WTC11 (cell line): ENCODE results near the gene AIP. TPM values are rescaled to one million over a fixed set of nuclear protein-coding genes. Genes with fewer than 3 reads are reported as not detected.

Experiments used
- ATAC-seq: fragments of 200-7000 bp; cut with Tn5 transposase; 2 replicates; pipeline ENCODE4 v1.10.0; 2021; ENCODE audit warnings: mild to moderate bottlenecking, moderate library complexity
- CTCF ChIA-PET: fragments of 300-600 bp; sonication (Branson Sonifier 250); formaldehyde crosslinking; loops from one replicate; lab custom pipeline; 2021; ENCODE audit warnings: antibody characterized with exemption; lab: Charles Lee
- POLR2A ChIA-PET: fragments of 350-600 bp; sonication (Branson Sonifier 250); formaldehyde crosslinking; loops from one replicate; lab custom pipeline; 2021; ENCODE audit warnings: antibody characterized with exemption; lab: Charles Lee
- DNase-seq: peaks from one replicate; pipeline ENCODE4 v3.0.0; 2021; ENCODE audit warnings: low spot score
- H3K27ac Mint-ChIP-seq: 2 replicates; pipeline ENCODE4 v1.8.0; 2021; ENCODE audit warnings: mixed read lengths
- H3K27me3 Mint-ChIP-seq: 2 replicates; pipeline ENCODE4 v1.8.0; 2021; ENCODE audit warnings: low read depth, mild to moderate bottlenecking, moderate library complexity, mixed read lengths
- H3K36me3 Mint-ChIP-seq: 2 replicates; pipeline ENCODE4 v1.8.0; 2021; ENCODE audit warnings: mixed read lengths
- H3K4me1 Mint-ChIP-seq: 2 replicates; pipeline ENCODE4 v1.8.0; 2022; ENCODE audit warnings: mixed read lengths
- H3K4me3 Mint-ChIP-seq: 2 replicates; pipeline ENCODE4 v1.8.0; 2021; ENCODE audit warnings: mild to moderate bottlenecking, moderate library complexity, mixed read lengths
- H3K9me3 Mint-ChIP-seq: 2 replicates; pipeline ENCODE4 v1.8.0; 2021; ENCODE audit warnings: mixed read lengths
- CREB1 ChIP-seq: sonication (generic); formaldehyde crosslinking; IDR thresholded peaks from 2 replicates; pipeline ENCODE4 v1.8.0; 2023; ENCODE audit warnings: mild to moderate bottlenecking, missing genetic modification reagents
- CREM ChIP-seq: sonication (generic); formaldehyde crosslinking; IDR thresholded peaks from 2 replicates; pipeline ENCODE4 v1.8.1; 2022; ENCODE audit warnings: mild to moderate bottlenecking, missing genetic modification reagents, moderate library complexity
- EMX1 ChIP-seq: fragments of 250-450 bp; sonication (Bioruptor Pico); IDR thresholded peaks from 2 replicates; pipeline ENCODE4 v1.8.0; 2021; ENCODE audit warnings: mild to moderate bottlenecking
- JUN ChIP-seq: sonication (generic); formaldehyde crosslinking; IDR thresholded peaks from 2 replicates; pipeline ENCODE4 v1.8.0; 2023; ENCODE audit warnings: mild to moderate bottlenecking, missing genetic modification reagents
- MYBL2 ChIP-seq: sonication (generic); formaldehyde crosslinking; IDR thresholded peaks from 2 replicates; pipeline ENCODE4 v1.8.1; 2023; ENCODE audit warnings: mild to moderate bottlenecking, moderate library complexity, missing genetic modification reagents
- NR3C1 ChIP-seq: sonication (generic); formaldehyde crosslinking; conservative IDR thresholded peaks from 2 replicates; pipeline ENCODE4 v1.8.1; 2023; ENCODE audit warnings: low read depth, mild to moderate bottlenecking, missing genetic modification reagents
- SMAD3 ChIP-seq: sonication (generic); formaldehyde crosslinking; IDR thresholded peaks from 2 replicates; pipeline ENCODE4 v1.8.0; 2022; ENCODE audit warnings: missing genetic modification reagents, mild to moderate bottlenecking, borderline replicate concordance
- SMAD4 ChIP-seq: sonication (generic); formaldehyde crosslinking; IDR thresholded peaks from 2 replicates; pipeline ENCODE4 v1.8.0; 2022; ENCODE audit warnings: mild to moderate bottlenecking, missing genetic modification reagents
- TCF7 ChIP-seq: sonication (generic); formaldehyde crosslinking; IDR thresholded peaks from 2 replicates; pipeline ENCODE4 v1.8.0; 2022; ENCODE audit warnings: mild to moderate bottlenecking, low read depth, missing genetic modification reagents, moderate library complexity
- TEAD4 ChIP-seq: sonication (generic); formaldehyde crosslinking; IDR thresholded peaks from 2 replicates; pipeline ENCODE4 v1.8.0; 2022; ENCODE audit warnings: mild to moderate bottlenecking, missing genetic modification reagents
- ZBTB21 ChIP-seq: sonication (generic); formaldehyde crosslinking; IDR thresholded peaks from 2 replicates; pipeline ENCODE4 v1.8.1; 2023; ENCODE audit warnings: mild to moderate bottlenecking, missing genetic modification reagents, borderline replicate concordance
- ZNF138 ChIP-seq: sonication (generic); formaldehyde crosslinking; conservative IDR thresholded peaks from 2 replicates; pipeline ENCODE4 v1.8.1; 2022; ENCODE audit warnings: mild to moderate bottlenecking, moderate library complexity, missing genetic modification reagents
- ZNF416 ChIP-seq: fragments of 250-450 bp; sonication (Bioruptor Pico); IDR thresholded peaks from 2 replicates; pipeline ENCODE4 v1.9.0; 2021; ENCODE audit warnings: mild to moderate bottlenecking, inconsistent platforms
- ZNF423 ChIP-seq: fragments of 250-450 bp; sonication (Bioruptor Pico); IDR thresholded peaks from 2 replicates; pipeline ENCODE4 v2.1.2; 2022; ENCODE audit warnings: mild to moderate bottlenecking, moderate library complexity
- ZNF671 ChIP-seq: fragments of 250-450 bp; sonication (Bioruptor Pico); IDR thresholded peaks from 2 replicates; pipeline ENCODE4 v1.8.0; 2021; ENCODE audit warnings: mild to moderate bottlenecking
- total RNA-seq: library from RNA; stranded (reverse); gene quantifications from 3 replicates; pipeline ENCODE4 v1.2.3, GENCODE V29; 2021
- TF ChIP-seq, protein P1 (sequence below): fragments of 200-600 bp; IDR thresholded peaks from 2 replicates; pipeline ENCODE4 v1.8.0; 2022; ENCODE audit warnings: antibody characterized with exemption
- TF ChIP-seq, protein P2 (sequence below): sonication (generic); formaldehyde crosslinking; IDR thresholded peaks from 2 replicates; pipeline ENCODE4 v1.8.1; 2023; ENCODE audit warnings: mild to moderate bottlenecking, missing genetic modification reagents, borderline replicate concordance

The AIP gene
- total RNA-seq, 1 experiment from 2014 or later: 32.8 TPM

DNA sequence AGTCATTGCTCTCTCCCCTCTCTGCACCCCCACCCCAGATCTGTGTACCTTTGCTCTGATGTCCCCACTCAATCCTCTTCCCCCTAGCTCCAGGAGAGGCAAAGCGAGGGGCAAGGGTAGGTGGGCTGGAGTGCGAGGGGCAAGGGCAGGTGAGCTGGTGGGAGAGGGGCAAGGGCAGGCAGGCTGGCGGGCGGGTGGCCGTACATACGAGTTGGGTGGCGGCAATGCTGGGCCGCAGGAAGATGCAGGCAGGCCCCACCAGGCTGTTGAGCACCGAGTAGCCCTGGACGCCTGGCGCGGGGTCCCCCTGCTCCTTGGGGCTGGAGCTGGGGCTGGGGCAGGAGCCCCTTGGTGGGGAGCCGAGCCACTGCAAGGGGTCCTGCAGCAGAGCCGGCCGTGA lies 39.5 kb downstream of the AIP start:
- H3K9me3 Mint-ChIP-seq: peaks cover 12% of the 10 kb centered on the region
- H3K27me3 Mint-ChIP-seq: peaks cover 3% of the 10 kb centered on the region; the same call in 1 of the 2 replicates
- CTCF ChIA-PET: interaction anchor here (1.0 to 1.1 kb wide), 3 partner anchors 23 to 107 kb away, joined by 3 to 4 read pairs (median 4); partner anchors contain the start of gene NUDT8
- H3K27ac Mint-ChIP-seq: no peak overlapping the region
- no peaks in the 10 kb centered on the region for H3K36me3 Mint-ChIP-seq
- POLR2A ChIA-PET: no interaction called here
- ATAC-seq (no peak), DNase-seq (no peak)
- TF ChIP-seq NR3C1 (no peak), TCF7 (CRISPR knock-in tag) (no peak), ZNF423 (CRISPR knock-in tag) (no peak), JUN (CRISPR knock-in tag) (no peak), SMAD3 (CRISPR knock-in tag) (no peak), CREB1 (CRISPR knock-in tag) (no peak), TEAD4 (no peak), ZNF416 (CRISPR knock-in tag) (no peak)
- no peaks in the 10 kb centered on the region for H3K4me1 Mint-ChIP-seq
- H3K4me3 Mint-ChIP-seq: no peak overlapping the region

DNA sequence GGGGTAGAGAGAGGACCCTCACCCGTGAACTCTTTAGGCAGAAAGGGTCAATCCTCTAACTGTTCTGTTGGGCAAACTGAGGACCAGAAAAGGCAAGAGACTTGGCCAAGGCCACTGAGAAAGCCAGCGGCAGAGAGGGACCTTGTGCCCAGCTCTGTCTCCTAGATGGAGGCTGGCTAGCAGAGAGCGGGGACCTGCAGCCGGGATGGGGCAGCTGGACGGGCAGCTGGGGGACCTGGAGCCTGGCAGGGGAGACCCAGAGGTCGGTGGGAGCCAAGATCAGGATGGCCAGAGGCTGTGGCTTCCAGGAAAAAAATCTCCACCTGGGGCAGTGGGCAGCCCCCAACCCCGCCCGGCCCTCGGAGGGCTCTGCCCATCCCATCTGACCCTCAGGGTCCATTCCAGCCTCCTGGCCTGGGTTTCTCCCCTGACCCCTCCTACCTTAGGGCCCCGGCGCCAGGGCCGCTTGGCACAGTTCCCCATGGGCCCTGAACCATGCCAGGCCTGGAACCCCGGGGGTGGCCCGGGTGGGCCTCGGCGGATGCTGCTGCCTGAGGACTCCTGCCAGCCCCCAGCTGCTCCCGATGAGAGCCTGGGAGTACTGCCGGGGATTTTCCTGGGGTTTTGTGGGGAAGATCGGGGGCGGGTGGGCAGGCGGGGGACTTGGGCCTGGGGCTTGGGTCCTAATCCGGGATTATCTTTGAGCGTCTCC lies 40.2 kb downstream of the AIP start, which contains the start of gene CABP2:
TSS of gene CABP2 (minus strand) at position 603 of the 712 bp plus-strand sequence. CDS start at position 483, 120 bp downstream.
- ChIA-PET POLR2A (no interaction called here), CTCF (interaction anchor here (1.0 to 1.1 kb wide), 2 partner anchors 22 to 49 kb away, joined by 4 read pairs; no protein-coding TSS in a partner anchor)
- no peak for ATAC-seq
- Mint-ChIP-seq H3K4me1 (no peaks in the 10 kb centered on the region), H3K4me3 (no peak within 1 kb of the TSS), H3K36me3 (no peaks in the 10 kb centered on the region), H3K27ac (no peak within 1 kb of the TSS), H3K9me3 (peaks cover 16% of the 10 kb centered on the region), H3K27me3 (peaks cover 5% of the 10 kb centered on the region; the same call in 1 of the 2 replicates)
- DNase-seq: no peak
- TF ChIP-seq ZBTB21: no peak
- TF ChIP-seq CREM: no peak
- TF ChIP-seq, protein P1, sequence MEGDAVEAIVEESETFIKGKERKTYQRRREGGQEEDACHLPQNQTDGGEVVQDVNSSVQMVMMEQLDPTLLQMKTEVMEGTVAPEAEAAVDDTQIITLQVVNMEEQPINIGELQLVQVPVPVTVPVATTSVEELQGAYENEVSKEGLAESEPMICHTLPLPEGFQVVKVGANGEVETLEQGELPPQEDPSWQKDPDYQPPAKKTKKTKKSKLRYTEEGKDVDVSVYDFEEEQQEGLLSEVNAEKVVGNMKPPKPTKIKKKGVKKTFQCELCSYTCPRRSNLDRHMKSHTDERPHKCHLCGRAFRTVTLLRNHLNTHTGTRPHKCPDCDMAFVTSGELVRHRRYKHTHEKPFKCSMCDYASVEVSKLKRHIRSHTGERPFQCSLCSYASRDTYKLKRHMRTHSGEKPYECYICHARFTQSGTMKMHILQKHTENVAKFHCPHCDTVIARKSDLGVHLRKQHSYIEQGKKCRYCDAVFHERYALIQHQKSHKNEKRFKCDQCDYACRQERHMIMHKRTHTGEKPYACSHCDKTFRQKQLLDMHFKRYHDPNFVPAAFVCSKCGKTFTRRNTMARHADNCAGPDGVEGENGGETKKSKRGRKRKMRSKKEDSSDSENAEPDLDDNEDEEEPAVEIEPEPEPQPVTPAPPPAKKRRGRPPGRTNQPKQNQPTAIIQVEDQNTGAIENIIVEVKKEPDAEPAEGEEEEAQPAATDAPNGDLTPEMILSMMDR: no peak
- no peak for TF ChIP-seq ZNF671 (CRISPR knock-in tag)
- TF ChIP-seq, protein P2, sequence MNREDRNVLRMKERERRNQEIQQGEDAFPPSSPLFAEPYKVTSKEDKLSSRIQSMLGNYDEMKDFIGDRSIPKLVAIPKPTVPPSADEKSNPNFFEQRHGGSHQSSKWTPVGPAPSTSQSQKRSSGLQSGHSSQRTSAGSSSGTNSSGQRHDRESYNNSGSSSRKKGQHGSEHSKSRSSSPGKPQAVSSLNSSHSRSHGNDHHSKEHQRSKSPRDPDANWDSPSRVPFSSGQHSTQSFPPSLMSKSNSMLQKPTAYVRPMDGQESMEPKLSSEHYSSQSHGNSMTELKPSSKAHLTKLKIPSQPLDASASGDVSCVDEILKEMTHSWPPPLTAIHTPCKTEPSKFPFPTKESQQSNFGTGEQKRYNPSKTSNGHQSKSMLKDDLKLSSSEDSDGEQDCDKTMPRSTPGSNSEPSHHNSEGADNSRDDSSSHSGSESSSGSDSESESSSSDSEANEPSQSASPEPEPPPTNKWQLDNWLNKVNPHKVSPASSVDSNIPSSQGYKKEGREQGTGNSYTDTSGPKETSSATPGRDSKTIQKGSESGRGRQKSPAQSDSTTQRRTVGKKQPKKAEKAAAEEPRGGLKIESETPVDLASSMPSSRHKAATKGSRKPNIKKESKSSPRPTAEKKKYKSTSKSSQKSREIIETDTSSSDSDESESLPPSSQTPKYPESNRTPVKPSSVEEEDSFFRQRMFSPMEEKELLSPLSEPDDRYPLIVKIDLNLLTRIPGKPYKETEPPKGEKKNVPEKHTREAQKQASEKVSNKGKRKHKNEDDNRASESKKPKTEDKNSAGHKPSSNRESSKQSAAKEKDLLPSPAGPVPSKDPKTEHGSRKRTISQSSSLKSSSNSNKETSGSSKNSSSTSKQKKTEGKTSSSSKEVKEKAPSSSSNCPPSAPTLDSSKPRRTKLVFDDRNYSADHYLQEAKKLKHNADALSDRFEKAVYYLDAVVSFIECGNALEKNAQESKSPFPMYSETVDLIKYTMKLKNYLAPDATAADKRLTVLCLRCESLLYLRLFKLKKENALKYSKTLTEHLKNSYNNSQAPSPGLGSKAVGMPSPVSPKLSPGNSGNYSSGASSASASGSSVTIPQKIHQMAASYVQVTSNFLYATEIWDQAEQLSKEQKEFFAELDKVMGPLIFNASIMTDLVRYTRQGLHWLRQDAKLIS (CRISPR knock-in tag): no peak
- no peak for TF ChIP-seq MYBL2 (CRISPR knock-in tag)
- no peak for TF ChIP-seq SMAD4 (CRISPR knock-in tag)
- TF ChIP-seq NR3C1: no peak
- no peak for TF ChIP-seq TCF7 (CRISPR knock-in tag)

DNA sequence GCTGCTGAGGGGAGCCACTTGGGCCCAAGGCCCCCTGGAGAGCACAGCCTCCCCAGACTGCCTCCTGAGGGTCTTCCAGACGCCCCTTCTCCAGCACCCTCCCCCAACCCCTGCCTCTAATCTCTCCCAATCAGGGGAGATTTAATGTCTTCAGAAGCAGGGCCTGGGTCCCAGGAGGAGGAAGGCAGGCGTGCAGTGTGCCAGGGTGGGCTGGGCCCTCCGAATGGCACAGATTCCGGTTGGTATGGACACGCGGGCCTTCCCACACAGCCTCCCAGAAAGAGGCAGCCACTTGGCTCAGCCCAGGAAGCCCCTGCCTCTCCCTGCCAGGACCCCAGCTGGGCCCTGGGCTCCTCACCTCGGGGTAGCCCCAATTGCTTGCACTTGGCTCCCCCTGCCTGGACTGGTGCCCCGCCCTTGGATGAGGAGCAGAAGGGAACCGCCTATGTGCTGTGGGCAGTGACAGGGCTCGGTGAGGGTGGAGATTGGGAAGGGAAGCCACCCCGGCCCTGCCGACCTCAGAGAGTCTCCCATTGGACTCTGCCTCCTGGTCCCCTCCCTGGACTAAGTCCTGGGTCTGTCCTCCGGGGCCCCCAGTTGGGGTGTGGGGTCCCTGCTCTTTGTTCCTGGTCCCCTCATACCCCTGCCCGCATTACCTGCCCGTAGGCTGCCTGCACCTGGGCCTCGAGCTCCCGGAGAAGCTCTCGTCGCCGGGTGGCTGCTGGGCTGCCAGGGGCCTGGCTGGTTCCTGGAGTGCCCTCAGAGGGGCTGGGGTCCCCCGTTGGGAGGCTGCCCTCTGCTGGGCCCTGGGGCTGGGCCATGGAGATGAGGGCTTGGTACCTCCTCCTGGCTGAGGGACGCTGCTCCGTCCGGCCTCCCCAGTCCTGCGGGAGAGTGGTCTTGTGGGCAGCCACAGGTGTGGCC lies 41.0 kb downstream of the AIP start:
- Mint-ChIP-seq H3K36me3 (no peaks in the 10 kb centered on the region), H3K27me3 (peaks cover 5% of the 10 kb centered on the region; the same call in 1 of the 2 replicates), H3K27ac (no peak overlapping the region), H3K9me3 (peaks cover 19% of the 10 kb centered on the region), H3K4me3 (no peak overlapping the region), H3K4me1 (no peaks in the 10 kb centered on the region)
- TF ChIP-seq ZNF138 (CRISPR knock-in tag) (no peak), EMX1 (CRISPR knock-in tag) (no peak)
- ChIA-PET POLR2A (no interaction called here), CTCF (no interaction called here)
- ATAC-seq (no peak), DNase-seq (no peak)
